HepG2 (cell line): ENCODE results near the gene PLP1. TPM values are rescaled to one million over a fixed set of nuclear protein-coding genes. Genes with fewer than 3 reads are reported as not detected.

Source experiments
- ATAC-seq: fragments of 200-7000 bp; cut with Tn5 transposase; 3 replicates; pipeline ENCODE4 v1.9.1; 2020; ENCODE audit warnings: mild to moderate bottlenecking, moderate library complexity
- BruUV-seq: library from RNA; stranded (reverse); fragments of 400-500 nt; replicated peaks from 2 replicates; lab custom pipeline; 2021; lab: Mats Ljungman, UMichigan
- CTCF ChIA-PET: fragments of 300-600 bp; formaldehyde crosslinking; extraction: SDS; loops from one replicate; lab custom pipeline; 2021; ENCODE audit warnings: low total read pairs, inconsistent platforms, low intra/inter-chr PET ratio; lab: Yijun Ruan, JAX
- POLR2A ChIA-PET: fragments of 350-600 bp; sonication (Branson Sonifier 250); formaldehyde crosslinking; loops from one replicate; lab custom pipeline; 2020; ENCODE audit warnings: antibody characterized with exemption, inconsistent platforms; lab: Yijun Ruan, JAX
- DNase-seq: peaks from one replicate; pipeline ENCODE4 v3.0.0-alpha.2; 2015; ENCODE audit warnings: low spot score
- FAIRE-seq: peaks from 3 replicates; lab custom pipeline; 2011; peaks lifted over from hg19 to GRCh38; lab: Jason Lieb, UNC
- H2AFZ ChIP-seq: one replicate; pipeline ENCODE4 v1.6.1; 2011; ENCODE audit warnings: low read length, inconsistent platforms
- H3K27ac ChIP-seq: fragments of 300-600 bp; 3 replicates; pipeline ENCODE4 v1.8.0; 2011; ENCODE audit warnings: mixed run types, mild to moderate bottlenecking, mixed read lengths, low read length, inconsistent platforms; ENCODE audit not compliant: insufficient read depth; ENCODE audit errors: extremely low read length
- H3K27me3 ChIP-seq, 2 experiments: fragments of 200-600 bp in 1 of 2; 2 replicates in 1 of 2; 3 replicates in 1 of 2; pipeline versions ENCODE4 v1.6.0 to v1.8.0; 2011; ENCODE audit warnings: low read length in 2 of 2, mild to moderate bottlenecking in 2 of 2, moderate library complexity in 2 of 2, inconsistent platforms in 1 of 2; ENCODE audit not compliant: insufficient read depth in 2 of 2, control insufficient read depth in 1 of 2
- H3K36me3 ChIP-seq, 2 experiments: fragments of 200-600 bp in 1 of 2; replicated peaks in 1 of 2; 2 replicates in 1 of 2; 3 replicates in 1 of 2; pipeline versions ENCODE4 v1.5.1 to v1.8.0; 2011; ENCODE audit warnings: low read length in 2 of 2, inconsistent platforms in 1 of 2; ENCODE audit not compliant: insufficient read depth in 2 of 2, control insufficient read depth in 1 of 2
- H3K4me1 ChIP-seq: 2 replicates; pipeline ENCODE4 v1.5.1; 2012; ENCODE audit warnings: low read length, inconsistent platforms; ENCODE audit not compliant: insufficient read depth
- H3K4me2 ChIP-seq: 2 replicates; pipeline ENCODE4 v1.6.0; 2011; ENCODE audit warnings: low read depth, low read length, inconsistent platforms
- H3K4me3 ChIP-seq, 3 experiments: fragments of 200-600 bp in 1 of 3; sonication (generic), shearing (Covaris generic) in 1 of 3; replicated peaks in 1 of 3; 2 replicates each; pipeline ENCODE4 v1.5.1; 2011 to 2016; ENCODE audit warnings: low read length in 3 of 3, inconsistent platforms in 2 of 3, low read depth in 2 of 3, mild to moderate bottlenecking in 2 of 3, control low read depth in 1 of 3, mixed read lengths in 1 of 3; ENCODE audit not compliant: insufficient read depth in 1 of 3
- H3K79me2 ChIP-seq: one replicate; pipeline ENCODE4 v1.6.1; 2011; ENCODE audit warnings: low read length, inconsistent platforms; ENCODE audit not compliant: insufficient read depth
- H3K9ac ChIP-seq: 2 replicates; pipeline ENCODE4 v1.6.0; 2011; ENCODE audit warnings: mild to moderate bottlenecking, low read depth, low read length, inconsistent platforms; ENCODE audit not compliant: insufficient read depth
- H3K9me3 ChIP-seq: 2 replicates; pipeline ENCODE4 v1.5.1; 2012; ENCODE audit warnings: mild to moderate bottlenecking, low read length
- H4K20me1 ChIP-seq: 2 replicates; pipeline ENCODE4 v1.6.0; 2011; ENCODE audit warnings: inconsistent platforms, mild to moderate bottlenecking, low read length, moderate library complexity; ENCODE audit not compliant: insufficient read depth
- BCL3 ChIP-seq: sonication (generic); formaldehyde crosslinking; IDR thresholded peaks from 2 replicates; pipeline ENCODE4 v1.5.1; 2020; ENCODE audit warnings: mild to moderate bottlenecking, missing genetic modification reagents, moderate library complexity
- BCLAF1 ChIP-seq: fragments of 450-650 bp; IDR thresholded peaks from 2 replicates; pipeline ENCODE4 v1.6.1; 2017; ENCODE audit warnings: mild to moderate bottlenecking
- CEBPZ ChIP-seq: IDR thresholded peaks from 2 replicates; pipeline ENCODE4 v1.6.1; 2012; ENCODE audit warnings: low read length, improper control_type of control experiment
- ETV5 ChIP-seq: IDR thresholded peaks from 2 replicates; pipeline ENCODE4 v1.6.1; 2018; ENCODE audit warnings: missing biosample characterization, missing genetic modification reagents, inconsistent platforms, borderline replicate concordance
- PLRG1 ChIP-seq: fragments of 450-650 bp; conservative IDR thresholded peaks from 2 replicates; pipeline ENCODE4 v1.6.1; 2016
- SCMH1 ChIP-seq: sonication (generic); formaldehyde crosslinking; IDR thresholded peaks from 2 replicates; pipeline ENCODE4 v1.9.0; 2021; ENCODE audit warnings: missing genetic modification reagents, mild to moderate bottlenecking, borderline replicate concordance
- SKIL ChIP-seq: sonication (generic); formaldehyde crosslinking; IDR thresholded peaks from 2 replicates; pipeline ENCODE4 v1.8.0; 2022; ENCODE audit warnings: missing genetic modification reagents, mild to moderate bottlenecking, moderate library complexity, borderline replicate concordance
- ZNF615 ChIP-seq: sonication (generic); formaldehyde crosslinking; IDR thresholded peaks from 2 replicates; pipeline ENCODE4 v1.5.0; 2020; ENCODE audit warnings: mild to moderate bottlenecking, missing genetic modification reagents, borderline replicate concordance
- in situ Hi-C: cut with HindIII; loops from 2 replicates; pipeline ENCODE4 v1.10.0; 2017; ENCODE audit warnings: low pct_unique_long_range_greater_than_20kb; ENCODE audit not compliant: extremely low pct_ligation_motif_present
- intact Hi-C: fragments of 100-400 bp; cut with micrococcal nuclease; formaldehyde crosslinking; loops from one replicate; pipeline ENCODE4 v1.10.0; 2022; ENCODE audit not compliant: unreplicated experiment
- polyA plus RNA-seq, 8 experiments: library from polyadenylated mRNA; depleted of rRNA in 3 of 8; stranded (reverse) in 7 of 8; unstranded in 1 of 8; fragments of >200 nt; fragmentation: Illumina TruSeq in 4 of 8; extraction: Trizol in 4 of 8; gene quantifications; 2 replicates each; pipeline versions ENCODE4 v1.2.1 to v1.2.3, GENCODE V29; 2011 to 2016; ENCODE audit warnings: low read depth in 4 of 8, missing spikeins in 1 of 8, mixed read lengths in 1 of 8; ENCODE audit not compliant: insufficient read depth in 1 of 8
- total RNA-seq, 5 experiments: library from RNA; depleted of rRNA; stranded (reverse); fragments of >200 nt; fragmentation: Illumina TruSeq; extraction: Trizol; gene quantifications; 2 replicates each; pipeline ENCODE4 v1.2.3, GENCODE V29; 2016; ENCODE audit warnings: low read depth in 1 of 5

Gene PLP1
- total and polyA plus RNA-seq, 2 of the 13 experiments (the other 11 are each of a cell fraction or from before 2014, with no cell fraction given) = 0.15 to 0.27 TPM

GRCh38 chrX:103823591-103823990 is 47.0 kb downstream of the PLP1 start:
- H3K9me3 ChIP-seq = no peaks in the 10 kb centered on the region
- no peaks in the 10 kb centered on the region for H3K36me3 ChIP-seq
- no peaks in the 10 kb centered on the region for H3K4me1 ChIP-seq
- no peaks in the 10 kb centered on the region for H3K79me2 ChIP-seq
- no peak overlapping the region for H3K9ac ChIP-seq
- H2AFZ ChIP-seq = no peak overlapping the region
- DNase-seq (no peak), ATAC-seq (no peak)
- H3K4me2 ChIP-seq = no peak overlapping the region
- ChIA-PET CTCF (no interaction called here), POLR2A (no interaction called here)
- no peaks in the 10 kb centered on the region for H4K20me1 ChIP-seq
- in situ Hi-C loops (loop anchor here (25.0 kb wide), 1 partner anchor 286 kb away; no protein-coding TSS in a partner anchor), intact Hi-C loops (no loop called here)
- BruUV-seq = no TSS peak
- H3K4me3 ChIP-seq = no peak overlapping the region
- no peak for TF ChIP-seq CEBPZ
- TF ChIP-seq SCMH1 (CRISPR knock-in tag) = no peak
- no peak for TF ChIP-seq SKIL (CRISPR knock-in tag)
- TF ChIP-seq ZNF615 (CRISPR knock-in tag) = no peak
- TF ChIP-seq ETV5 (CRISPR knock-in tag) = no peak
- TF ChIP-seq BCLAF1 = no peak
- no peak for TF ChIP-seq BCL3 (CRISPR knock-in tag)
- TF ChIP-seq PLRG1 = no peak
- TF ChIP-seq, all 625 proteins: peak for 0
- no peaks in the 10 kb centered on the region for H3K27me3 ChIP-seq
- no peak overlapping the region for H3K27ac ChIP-seq
- FAIRE-seq = no peak
